Endothelial cell (in vitro differentiated cells): ENCODE measurements around the gene ZACN. TPM values are rescaled to one million over a fixed set of nuclear protein-coding genes. Genes with fewer than 3 reads are reported as not detected.

ENCODE experiments used
- DNase-seq: peaks from one replicate; pipeline ENCODE4 v3.0.0; 2021; ENCODE audit warnings: low spot score
- H3K27ac Mint-ChIP-seq: one replicate; pipeline ENCODE4 v1.8.0; 2021; ENCODE audit warnings: mixed read lengths, inconsistent platforms; ENCODE audit not compliant: unreplicated experiment
- H3K27me3 Mint-ChIP-seq: one replicate; pipeline ENCODE4 v1.8.0; 2021; ENCODE audit warnings: mild to moderate bottlenecking, moderate library complexity, mixed read lengths, inconsistent platforms; ENCODE audit not compliant: unreplicated experiment
- H3K36me3 Mint-ChIP-seq: one replicate; pipeline ENCODE4 v1.8.0; 2021; ENCODE audit warnings: mild to moderate bottlenecking, low read depth, mixed read lengths, inconsistent platforms; ENCODE audit not compliant: unreplicated experiment
- H3K4me1 Mint-ChIP-seq: one replicate; pipeline ENCODE4 v1.8.0; 2021; ENCODE audit warnings: mild to moderate bottlenecking, mixed read lengths, inconsistent platforms; ENCODE audit not compliant: unreplicated experiment
- H3K4me3 Mint-ChIP-seq: one replicate; pipeline ENCODE4 v1.8.0; 2021; ENCODE audit warnings: mild to moderate bottlenecking, mixed read lengths, inconsistent platforms; ENCODE audit not compliant: unreplicated experiment
- H3K9me3 Mint-ChIP-seq: one replicate; pipeline ENCODE4 v1.8.0; 2021; ENCODE audit warnings: mixed read lengths, inconsistent platforms; ENCODE audit not compliant: unreplicated experiment
- total RNA-seq: library from RNA; stranded (reverse); fragmentation: NEBNext Ultra II Directional; extraction: Animal tissue kit (Norgen Biotek cat#: 25700); gene quantifications from one replicate; pipeline ENCODE4 v1.2.1, GENCODE V29; 2021; ENCODE audit not compliant: unreplicated experiment
- TF ChIP-seq, protein P1 (sequence below): fragments of 200-600 bp; sonication (generic); IDR thresholded peaks from one replicate; pipeline ENCODE4 v1.5.0; 2021; ENCODE audit warnings: antibody characterized with exemption; ENCODE audit not compliant: unreplicated experiment

Gene ZACN
- total RNA-seq, 1 donor from 2014 or later = not detected

DNA sequence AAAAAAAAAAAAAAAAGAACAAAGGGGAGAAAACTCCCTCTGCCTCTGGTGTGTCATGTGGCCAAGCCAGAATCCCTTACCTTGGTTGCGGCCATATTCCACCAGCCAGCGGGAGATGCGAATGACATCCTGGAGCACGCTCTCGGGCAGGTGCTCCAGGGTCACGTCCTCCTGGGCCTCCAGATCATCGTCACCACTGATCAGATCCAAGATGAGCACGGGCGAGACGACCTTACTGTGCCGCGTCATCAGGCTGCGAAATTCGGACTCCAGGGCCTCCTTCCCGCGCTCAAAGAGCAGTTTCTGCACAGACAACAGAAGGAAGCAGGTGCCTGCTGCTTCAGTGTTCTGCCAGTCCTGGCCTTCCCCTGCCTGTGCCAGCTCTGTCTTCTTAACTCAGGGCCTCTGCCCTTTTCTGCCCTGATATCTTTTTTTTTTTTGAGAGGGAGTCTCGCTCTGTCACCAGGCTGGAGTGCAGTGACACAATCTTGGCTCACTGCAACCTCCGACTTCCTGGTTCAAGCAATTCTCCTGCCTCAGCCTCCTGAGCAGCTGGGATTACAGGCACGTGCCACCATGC lies 18.8 kb downstream of the ZACN start:
- Mint-ChIP-seq H3K4me3 (no peak overlapping the region), H3K27ac (no peak overlapping the region), H3K4me1 (peaks cover 8% of the 10 kb centered on the region), H3K36me3 (peaks cover 22% of the 10 kb centered on the region), H3K9me3 (no peaks in the 10 kb centered on the region), H3K27me3 (no peaks in the 10 kb centered on the region)
- DNase-seq = no peak
- TF ChIP-seq, protein P1, sequence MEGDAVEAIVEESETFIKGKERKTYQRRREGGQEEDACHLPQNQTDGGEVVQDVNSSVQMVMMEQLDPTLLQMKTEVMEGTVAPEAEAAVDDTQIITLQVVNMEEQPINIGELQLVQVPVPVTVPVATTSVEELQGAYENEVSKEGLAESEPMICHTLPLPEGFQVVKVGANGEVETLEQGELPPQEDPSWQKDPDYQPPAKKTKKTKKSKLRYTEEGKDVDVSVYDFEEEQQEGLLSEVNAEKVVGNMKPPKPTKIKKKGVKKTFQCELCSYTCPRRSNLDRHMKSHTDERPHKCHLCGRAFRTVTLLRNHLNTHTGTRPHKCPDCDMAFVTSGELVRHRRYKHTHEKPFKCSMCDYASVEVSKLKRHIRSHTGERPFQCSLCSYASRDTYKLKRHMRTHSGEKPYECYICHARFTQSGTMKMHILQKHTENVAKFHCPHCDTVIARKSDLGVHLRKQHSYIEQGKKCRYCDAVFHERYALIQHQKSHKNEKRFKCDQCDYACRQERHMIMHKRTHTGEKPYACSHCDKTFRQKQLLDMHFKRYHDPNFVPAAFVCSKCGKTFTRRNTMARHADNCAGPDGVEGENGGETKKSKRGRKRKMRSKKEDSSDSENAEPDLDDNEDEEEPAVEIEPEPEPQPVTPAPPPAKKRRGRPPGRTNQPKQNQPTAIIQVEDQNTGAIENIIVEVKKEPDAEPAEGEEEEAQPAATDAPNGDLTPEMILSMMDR = no peak

DNA sequence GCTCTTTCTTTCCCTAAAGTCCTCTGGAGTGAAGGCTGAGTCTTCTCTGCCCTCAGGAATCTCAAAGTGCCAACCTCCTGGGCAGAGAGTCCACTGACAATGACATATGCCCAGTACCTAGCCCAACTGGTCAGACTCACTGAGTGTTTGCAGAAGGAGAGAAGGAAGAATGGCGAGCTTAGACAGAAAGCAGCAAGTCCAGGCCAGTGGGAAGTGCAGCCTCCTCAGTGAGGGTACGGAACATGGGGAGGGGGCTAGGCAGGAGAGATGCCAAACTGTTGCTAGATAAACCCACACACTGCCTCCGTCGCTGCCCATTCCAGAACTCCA lies 23.9 kb downstream of the ZACN start:
- H3K4me3 Mint-ChIP-seq = peak overlapping the region; percentile 97
- peaks cover 10% of the 10 kb centered on the region for H3K4me1 Mint-ChIP-seq
- no peaks in the 10 kb centered on the region for H3K9me3 Mint-ChIP-seq
- peaks cover 17% of the 10 kb centered on the region for H3K36me3 Mint-ChIP-seq
- H3K27me3 Mint-ChIP-seq = peaks cover 4% of the 10 kb centered on the region
- DNase-seq = no peak
- TF ChIP-seq, protein P1 = no peak
- peak overlapping the region; percentile 92 for H3K27ac Mint-ChIP-seq

DNA sequence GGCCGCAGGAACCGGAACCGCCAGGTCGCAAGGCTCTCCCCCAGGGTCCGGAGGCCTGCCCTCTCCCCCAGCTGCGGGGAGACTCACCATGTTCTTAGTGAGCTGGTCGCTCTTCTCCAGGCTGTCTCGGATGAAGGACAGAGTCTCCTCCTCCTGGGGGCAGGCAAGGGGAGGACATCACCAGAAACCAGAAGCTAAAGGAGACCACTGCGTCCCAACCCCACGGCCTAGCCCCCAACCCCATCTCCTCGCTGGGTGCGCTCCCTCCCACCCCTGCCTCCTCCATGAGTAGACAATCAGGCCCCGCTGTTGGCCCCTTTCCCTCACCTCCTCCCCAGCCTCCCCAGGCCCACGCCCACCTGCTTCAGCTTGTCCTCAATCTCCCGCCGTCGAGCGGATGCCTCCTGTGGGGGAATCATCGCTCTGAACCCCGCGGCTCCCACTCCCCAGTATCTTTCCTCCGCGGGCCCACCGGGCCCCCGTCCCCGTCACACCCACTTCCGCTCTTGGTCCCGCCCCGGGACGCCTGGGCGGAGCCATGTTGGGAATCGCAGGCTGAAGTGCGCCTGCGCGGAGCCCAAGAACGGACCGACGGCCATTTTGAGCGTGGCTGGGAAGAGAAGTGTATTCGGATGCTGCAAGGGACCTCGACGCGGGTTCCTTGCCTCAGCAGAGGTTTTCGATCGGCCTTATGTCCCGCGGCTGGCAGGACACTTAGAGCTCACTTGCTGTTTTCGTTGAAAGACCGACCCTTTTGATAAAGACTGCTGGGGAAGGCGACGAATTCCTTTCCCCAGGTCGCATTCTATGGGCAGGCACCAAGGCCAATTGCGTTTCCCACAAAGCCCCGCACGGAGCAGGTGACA lies 24.5 kb downstream of the ZACN start, which contains the start of gene EXOC7:
EXOC7 (minus strand) TSS at position 514 of the 866 bp plus-strand sequence; CDS start at position 419, 95 bp downstream.
- peaks cover 10% of the 10 kb centered on the region for H3K4me1 Mint-ChIP-seq
- H3K9me3 Mint-ChIP-seq = no peaks in the 10 kb centered on the region
- H3K4me3 Mint-ChIP-seq = peak within 1 kb of the TSS; percentile 97
- TF ChIP-seq, protein P1 = no peak
- DNase-seq = peak; percentile 91
- H3K27ac Mint-ChIP-seq = peak within 1 kb of the TSS; percentile 92
- H3K36me3 Mint-ChIP-seq = peaks cover 17% of the 10 kb centered on the region
- H3K27me3 Mint-ChIP-seq = peaks cover 4% of the 10 kb centered on the region

DNA sequence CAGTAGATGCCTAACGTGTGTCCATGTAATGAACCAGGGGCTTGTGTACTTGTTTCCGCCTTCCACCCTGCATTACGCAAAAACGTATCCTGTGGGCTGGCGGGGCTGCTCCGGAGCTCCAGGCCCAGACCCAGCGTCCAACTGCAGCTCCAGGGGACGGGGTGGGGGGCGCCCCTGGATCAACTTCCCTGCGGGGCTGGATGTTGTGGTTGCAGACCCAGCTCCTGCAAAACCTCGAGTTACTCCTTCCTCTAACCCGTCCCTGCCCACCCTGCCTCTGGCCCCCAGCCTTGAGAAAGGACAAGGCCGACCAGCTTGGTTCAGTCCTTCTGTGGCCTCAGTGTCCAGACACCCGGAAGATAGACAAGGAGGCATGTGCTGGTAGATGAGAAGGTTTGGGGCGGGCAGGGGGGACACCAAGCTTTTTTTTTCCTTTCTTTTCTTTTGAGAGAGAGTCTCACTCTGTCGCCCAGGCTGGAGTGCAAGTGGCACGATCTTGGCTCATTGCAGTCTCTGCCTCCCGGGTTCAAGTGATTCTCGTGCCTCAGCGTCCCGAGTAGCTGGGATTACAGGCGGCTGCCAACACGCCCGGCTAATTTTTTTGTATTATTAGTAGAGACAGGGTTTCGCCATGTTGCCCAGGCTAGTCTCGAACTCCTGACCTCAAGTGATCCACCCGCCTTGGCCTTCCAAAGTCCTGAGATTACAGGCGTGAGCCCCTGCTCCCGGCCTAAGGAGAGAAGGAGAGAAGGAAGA lies 25.3 kb downstream of the ZACN start:
- H3K4me1 Mint-ChIP-seq = peaks cover 10% of the 10 kb centered on the region

More for the DNA sequence above, 25.3 kb downstream of the ZACN start:
- H3K36me3 Mint-ChIP-seq = peaks cover 17% of the 10 kb centered on the region
- H3K27me3 Mint-ChIP-seq = peaks cover 4% of the 10 kb centered on the region
- no peak for DNase-seq
- peak overlapping the region; percentile 92 for H3K27ac Mint-ChIP-seq
- no peaks in the 10 kb centered on the region for H3K9me3 Mint-ChIP-seq
- TF ChIP-seq, protein P1 = no peak
- H3K4me3 Mint-ChIP-seq = peak overlapping the region; percentile 97
